HepG2 (cell line): Measurements from ENCODE around the gene EXOSC6. TPM values are rescaled to one million over a fixed set of nuclear protein-coding genes. Genes with fewer than 3 reads are reported as not detected.

ENCODE experiments used
- KIAA2018 ChIP-seq: sonication (generic); formaldehyde crosslinking; IDR thresholded peaks from 2 replicates; pipeline ENCODE4 v1.5.0; 2020; ENCODE audit warnings: mild to moderate bottlenecking, missing genetic modification reagents, borderline replicate concordance
- NR1H2 ChIP-seq: sonication (generic); formaldehyde crosslinking; IDR thresholded peaks from 2 replicates; pipeline ENCODE4 v1.8.1; 2022; ENCODE audit warnings: low read depth, missing genetic modification reagents, borderline replicate concordance
- NR2F1 ChIP-seq, 2 experiments: fragments of 450-650 bp in 1 of 2; formaldehyde crosslinking in 1 of 2; IDR thresholded peaks; 2 replicates each; pipeline versions ENCODE4 v1.5.0 to v1.6.1; 2016 to 2020; ENCODE audit warnings: mild to moderate bottlenecking in 1 of 2, missing compliant biosample characterization in 1 of 2, missing genetic modification reagents in 1 of 2, moderate library complexity in 1 of 2
- ZIK1 ChIP-seq: sonication (generic); formaldehyde crosslinking; IDR thresholded peaks from 2 replicates; pipeline ENCODE4 v1.5.0; 2020; ENCODE audit warnings: mild to moderate bottlenecking, low read depth, missing genetic modification reagents, borderline replicate concordance
- ZNF33B ChIP-seq: sonication (generic); formaldehyde crosslinking; IDR thresholded peaks from 2 replicates; pipeline ENCODE4 v1.5.1; 2020; ENCODE audit warnings: mild to moderate bottlenecking, missing genetic modification reagents
- ZNF460 ChIP-seq: sonication (generic); formaldehyde crosslinking; IDR thresholded peaks from 2 replicates; pipeline ENCODE4 v1.5.1; 2020; ENCODE audit warnings: missing genetic modification reagents, mild to moderate bottlenecking, borderline replicate concordance
- polyA plus RNA-seq, 8 experiments: library from polyadenylated mRNA; depleted of rRNA in 3 of 8; stranded (reverse) in 7 of 8; unstranded in 1 of 8; fragments of >200 nt; fragmentation: Illumina TruSeq in 4 of 8; extraction: Trizol in 4 of 8; gene quantifications; 2 replicates each; pipeline versions ENCODE4 v1.2.1 to v1.2.3, GENCODE V29; 2011 to 2016; ENCODE audit warnings: low read depth in 4 of 8, missing spikeins in 1 of 8, mixed read lengths in 1 of 8; ENCODE audit not compliant: insufficient read depth in 1 of 8
- total RNA-seq, 5 experiments: library from RNA; depleted of rRNA; stranded (reverse); fragments of >200 nt; fragmentation: Illumina TruSeq; extraction: Trizol; gene quantifications; 2 replicates each; pipeline ENCODE4 v1.2.3, GENCODE V29; 2016; ENCODE audit warnings: low read depth in 1 of 5

The EXOSC6 gene
- total and polyA plus RNA-seq, 2 of the 13 experiments (the other 11 are each of a cell fraction or from before 2014, with no cell fraction given), result 13.1 to 39.9 TPM

- TF ChIP-seq KIAA2018 (CRISPR knock-in tag) (no peak), NR2F1 (CRISPR knock-in tag; IDR thresholded peaks at IDR 0.05) (no peak), NR1H2 (no peak), ZIK1 (no peak), ZNF460 (CRISPR knock-in tag) (no peak), ZNF33B (CRISPR knock-in tag) (no peak)
These were observed 20.0 kb upstream of the EXOSC6 start (continued) for GRCh38 chr16:70271696-70272095.
